Measurements from ENCODE around the gene CENATAC.
"Not testable (repeated sequence)": the region's sequence is repeated elsewhere in the genome, so short reads cannot be mapped to it uniquely, and the experiment has no call there.

Gene CENATAC

DNA sequence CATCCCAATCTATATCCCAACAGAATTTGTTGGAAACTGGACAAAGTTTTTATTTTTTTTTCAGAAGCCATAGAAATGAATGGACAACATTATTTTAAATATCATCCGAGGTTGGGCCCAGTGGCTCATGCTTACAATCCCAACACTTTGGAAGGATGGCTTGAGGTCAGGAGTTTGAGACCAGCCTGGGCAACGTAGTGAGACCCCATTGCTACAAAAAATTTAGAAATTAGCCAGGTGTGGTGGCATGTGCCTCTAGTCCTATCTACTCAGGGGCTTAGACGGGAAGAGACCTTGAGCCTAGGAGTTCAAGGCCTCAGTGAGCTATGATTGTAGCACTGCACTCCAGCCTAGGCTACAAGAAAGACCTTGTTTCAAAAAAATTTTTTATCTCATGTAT lies 36.9 kb downstream of the CENATAC start:
- no peak overlapping the region for H3K4me3 ChIP-seq (ENCODE audit: low read depth, low read length)
- TF ChIP-seq CTCF (IDR thresholded peaks at IDR 0.05; ENCODE audit: insufficient read depth, low read depth, low read length, missing control alignments) = no peak
- no peak for DNase-seq (ENCODE audit: low read depth)

GRCh38 chr11:119038884-119039283 lies 40.9 kb downstream of the CENATAC start:
- TF ChIP-seq CTCF (IDR thresholded peaks at IDR 0.05; ENCODE audit: insufficient read depth, low read depth, low read length, missing control alignments) = no peak
- H3K4me3 ChIP-seq (ENCODE audit: low read depth, low read length) = no peak overlapping the region
- no peak for DNase-seq (ENCODE audit: low read depth)

DNA sequence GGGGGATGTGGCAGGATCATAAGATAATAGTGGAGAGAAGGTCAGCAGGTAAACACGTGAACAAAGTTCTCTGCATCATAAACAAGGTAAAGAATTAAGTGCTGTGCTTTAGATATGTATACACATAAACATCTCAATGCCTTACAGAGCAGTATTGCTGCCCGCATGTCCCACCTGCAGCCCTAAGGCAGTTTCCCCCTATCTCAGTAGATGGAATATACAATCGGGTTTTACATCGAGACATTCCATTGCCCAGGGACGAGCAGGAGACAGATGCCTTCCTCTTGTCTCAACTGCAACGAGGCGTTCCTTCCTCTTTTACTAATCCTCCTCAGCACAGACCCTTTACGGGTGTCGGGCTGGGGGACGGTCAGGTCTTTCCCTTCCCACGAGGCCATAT lies 41.5 kb downstream of the CENATAC start:
- not testable (repeated sequence) for H3K4me3 ChIP-seq (ENCODE audit: low read depth, low read length); DNase-seq (ENCODE audit: low read depth)

GRCh38 chr11:119041821-119042514 lies 44.0 kb downstream of the CENATAC start:
- TF ChIP-seq CTCF (IDR thresholded peaks at IDR 0.05; ENCODE audit: insufficient read depth, low read depth, low read length, missing control alignments) = no peak
- DNase-seq (ENCODE audit: low read depth) = no peak
- H3K4me3 ChIP-seq (ENCODE audit: low read depth, low read length) = no peak overlapping the region

GRCh38 chr11:119042927-119043326 lies 45.0 kb downstream of the CENATAC start:
- DNase-seq (ENCODE audit: low read depth) = no peak
- no peak for TF ChIP-seq CTCF (IDR thresholded peaks at IDR 0.05; ENCODE audit: insufficient read depth, low read depth, low read length, missing control alignments)
- H3K4me3 ChIP-seq (ENCODE audit: low read depth, low read length) = no peak overlapping the region

- DNase-seq (ENCODE audit: low read depth) = no peak
- peak; percentile 14 for TF ChIP-seq CTCF (IDR thresholded peaks at IDR 0.05; ENCODE audit: insufficient read depth, low read depth, low read length, missing control alignments)
- H3K4me3 ChIP-seq (ENCODE audit: low read depth, low read length) = no peak overlapping the region
These were observed 46.8 kb downstream of the CENATAC start for GRCh38 chr11:119044708-119045107.

DNA sequence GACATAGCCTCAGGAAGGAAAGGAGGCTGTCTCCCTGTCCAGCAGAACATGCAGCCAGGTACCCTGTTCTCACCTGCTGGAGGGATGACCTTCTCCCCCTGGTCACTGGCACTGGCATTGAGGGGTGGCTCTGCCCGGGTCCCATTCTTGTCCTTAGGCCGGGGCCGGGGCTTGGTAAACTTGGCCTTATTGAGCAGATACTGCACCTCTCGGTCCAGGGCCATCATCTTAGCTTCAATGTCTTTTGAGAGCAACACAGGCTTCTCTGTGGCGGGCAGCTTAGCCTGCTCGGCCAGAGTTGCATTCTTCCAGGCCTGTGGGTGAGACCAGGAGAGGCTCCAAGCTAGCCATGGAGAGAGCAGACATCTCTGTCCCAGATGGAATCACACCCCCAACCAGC lies 48.6 kb downstream of the CENATAC start:
- no peak for TF ChIP-seq CTCF (IDR thresholded peaks at IDR 0.05; ENCODE audit: insufficient read depth, low read depth, low read length, missing control alignments)
- H3K4me3 ChIP-seq (ENCODE audit: low read depth, low read length) = no peak overlapping the region
- no peak for DNase-seq (ENCODE audit: low read depth)

Data from GM12865 (cell line).